ENCODE measurements around the gene SPATS2L.

Gene SPATS2L

GRCh38 chr2:200306196-200306930, at the start of gene SPATS2L:
Gene SPATS2L (plus strand): TSS chr2:200306693. CDS start chr2:200389245, 82,552 bp downstream.
- peak; percentile 62 for DNase-seq (ENCODE audit: low spot score)

GRCh38 chr2:200257570-200257969, 48.9 kb upstream of the SPATS2L start:
- no peak for DNase-seq (ENCODE audit: low spot score)

- no peak for DNase-seq (ENCODE audit: low spot score)
Measured at GRCh38 chr2:200258081-200258480, 48.4 kb upstream of the SPATS2L start.

GRCh38 chr2:200258881-200259576, 47.5 kb upstream of the SPATS2L start:
- DNase-seq (ENCODE audit: low spot score) = no peak

- DNase-seq (ENCODE audit: low spot score) = no peak
Measured at GRCh38 chr2:200259577-200259957, 46.9 kb upstream of the SPATS2L start.

GRCh38 chr2:200262047-200262446, 44.4 kb upstream of the SPATS2L start:
- no peak for DNase-seq (ENCODE audit: low spot score)

GRCh38 chr2:200263279-200263678, 43.2 kb upstream of the SPATS2L start:
- DNase-seq (ENCODE audit: low spot score) = no peak

GRCh38 chr2:200264631-200265030, 41.9 kb upstream of the SPATS2L start:
- DNase-seq (ENCODE audit: low spot score) = no peak

GRCh38 chr2:200266406-200266805, 40.1 kb upstream of the SPATS2L start:
- DNase-seq (ENCODE audit: low spot score) = no peak

- no peak for DNase-seq (ENCODE audit: low spot score)
Measured at GRCh38 chr2:200267350-200267749, 39.1 kb upstream of the SPATS2L start.

- DNase-seq (ENCODE audit: low spot score) = no peak
Measured at GRCh38 chr2:200270732-200271131, 35.8 kb upstream of the SPATS2L start.

- no peak for DNase-seq (ENCODE audit: low spot score)
Measured at GRCh38 chr2:200272320-200272719, 34.2 kb upstream of the SPATS2L start.

- DNase-seq (ENCODE audit: low spot score) = no peak
Measured at GRCh38 chr2:200274116-200275075, 32.1 kb upstream of the SPATS2L start.

- no peak for DNase-seq (ENCODE audit: low spot score)
Measured at GRCh38 chr2:200275295-200276013, 31.0 kb upstream of the SPATS2L start.

GRCh38 chr2:200276472-200276871, 30.0 kb upstream of the SPATS2L start:
- no peak for DNase-seq (ENCODE audit: low spot score)

GRCh38 chr2:200278694-200279316, 27.7 kb upstream of the SPATS2L start:
- DNase-seq (ENCODE audit: low spot score) = no peak

GRCh38 chr2:200279857-200280256, 26.6 kb upstream of the SPATS2L start:
- no peak for DNase-seq (ENCODE audit: low spot score)

GRCh38 chr2:200286578-200286977, 19.9 kb upstream of the SPATS2L start:
- no peak for DNase-seq (ENCODE audit: low spot score)

- DNase-seq (ENCODE audit: low spot score) = no peak
Measured at GRCh38 chr2:200288670-200289429, 17.6 kb upstream of the SPATS2L start.

- no peak for DNase-seq (ENCODE audit: low spot score)
Measured at GRCh38 chr2:200296118-200296517, 10.4 kb upstream of the SPATS2L start.

GRCh38 chr2:200297100-200297499, 9.4 kb upstream of the SPATS2L start:
- no peak for DNase-seq (ENCODE audit: low spot score)
